ENCODE results near the gene MBNL2.

GRCh38 chr13:97411984-97412383 is 189.9 kb downstream of the MBNL2 start:
- TF ChIP-seq, protein P1, sequence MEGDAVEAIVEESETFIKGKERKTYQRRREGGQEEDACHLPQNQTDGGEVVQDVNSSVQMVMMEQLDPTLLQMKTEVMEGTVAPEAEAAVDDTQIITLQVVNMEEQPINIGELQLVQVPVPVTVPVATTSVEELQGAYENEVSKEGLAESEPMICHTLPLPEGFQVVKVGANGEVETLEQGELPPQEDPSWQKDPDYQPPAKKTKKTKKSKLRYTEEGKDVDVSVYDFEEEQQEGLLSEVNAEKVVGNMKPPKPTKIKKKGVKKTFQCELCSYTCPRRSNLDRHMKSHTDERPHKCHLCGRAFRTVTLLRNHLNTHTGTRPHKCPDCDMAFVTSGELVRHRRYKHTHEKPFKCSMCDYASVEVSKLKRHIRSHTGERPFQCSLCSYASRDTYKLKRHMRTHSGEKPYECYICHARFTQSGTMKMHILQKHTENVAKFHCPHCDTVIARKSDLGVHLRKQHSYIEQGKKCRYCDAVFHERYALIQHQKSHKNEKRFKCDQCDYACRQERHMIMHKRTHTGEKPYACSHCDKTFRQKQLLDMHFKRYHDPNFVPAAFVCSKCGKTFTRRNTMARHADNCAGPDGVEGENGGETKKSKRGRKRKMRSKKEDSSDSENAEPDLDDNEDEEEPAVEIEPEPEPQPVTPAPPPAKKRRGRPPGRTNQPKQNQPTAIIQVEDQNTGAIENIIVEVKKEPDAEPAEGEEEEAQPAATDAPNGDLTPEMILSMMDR (IDR thresholded peaks at IDR 0.05) = no peak
- TF ChIP-seq POLR2AphosphoS5 (IDR thresholded peaks at IDR 0.05) = no peak

All from breast epithelium (tissue), 3 donors.